ENCODE results near the gene PROZ.

- no peak for TF ChIP-seq GATA2 (IDR thresholded peaks at IDR 0.05; ENCODE audit: low read depth, low read length)
- TF ChIP-seq GATA3 (IDR thresholded peaks at IDR 0.05; ENCODE audit: low read depth, low read length) = no peak
These were observed 34.9 kb upstream of the PROZ start for GRCh38 chr13:113123226-113124201.
